PFSK-1 (cell line): ENCODE results near the gene DGCR6. TPM values are rescaled to one million over a fixed set of nuclear protein-coding genes. Genes with fewer than 3 reads are reported as not detected.

Experiments used
- FOXP2 ChIP-seq: optimal IDR thresholded peaks from 2 replicates; pipeline ENCODE3; 2011; ENCODE audit warnings: borderline replicate concordance, control low read depth, inconsistent platforms; ENCODE audit not compliant: insufficient read depth; ENCODE audit errors: extremely low read length, extremely low read depth
- POLR2AphosphoS5 ChIP-seq: IDR thresholded peaks from 2 replicates; pipeline ENCODE4 v1.6.1; 2012; ENCODE audit warnings: low read depth, mild to moderate bottlenecking, control low read depth, low read length, moderate library complexity
- REST ChIP-seq, 2 experiments: IDR thresholded peaks; 2 replicates each; pipeline versions ENCODE4 v1.6.1 to v1.8.0; 2011 to 2012; ENCODE audit warnings: low read depth in 2 of 2, low read length in 2 of 2, control low read depth in 1 of 2, inconsistent platforms in 1 of 2, mild to moderate bottlenecking in 1 of 2, moderate library complexity in 1 of 2; ENCODE audit not compliant: insufficient read depth in 1 of 2
- SIN3A ChIP-seq: IDR thresholded peaks from 2 replicates; pipeline ENCODE4 v1.6.1; 2012; ENCODE audit warnings: mild to moderate bottlenecking, low read length, moderate library complexity, borderline replicate concordance; ENCODE audit not compliant: insufficient read depth
- TAF1 ChIP-seq: IDR thresholded peaks from 2 replicates; pipeline ENCODE4 v1.6.1; 2012; ENCODE audit warnings: low read length, control low read depth, borderline replicate concordance; ENCODE audit not compliant: insufficient read depth
- polyA plus RNA-seq: library from polyadenylated mRNA; unstranded; fragments of >200 nt; gene quantifications from one replicate; pipeline ENCODE4 v1.2.1, GENCODE V29; 2012; ENCODE audit warnings: low read depth, missing spikeins; ENCODE audit not compliant: insufficient read length

Gene DGCR6
- polyA plus RNA-seq, result 2.2 TPM

GRCh38 chr22:18905540-18906409, at the start of gene DGCR6:
TSS of gene DGCR6 (plus strand) at chr22:18906320. CDS start at chr22:18906375, 55 bp downstream.
- TF ChIP-seq TAF1 (no peak), SIN3A (no peak), POLR2AphosphoS5 (no peak), REST (IDR thresholded peaks at IDR 0.05; ENCODE audit: insufficient read depth in 1 of 2, low read depth in 2 of 2, low read length in 2 of 2) (no peak), FOXP2 (no peak)

GRCh38 chr22:18888115-18888514, 18.0 kb upstream of the DGCR6 start:
- TF ChIP-seq POLR2AphosphoS5, result no peak
- TF ChIP-seq FOXP2, result no peak
- TF ChIP-seq TAF1, result no peak
- no peak for TF ChIP-seq SIN3A
- TF ChIP-seq REST (IDR thresholded peaks at IDR 0.05; ENCODE audit: insufficient read depth in 1 of 2, low read depth in 2 of 2, low read length in 2 of 2), result no peak

GRCh38 chr22:18906896-18907295, 776 bp downstream of the DGCR6 start:
- TF ChIP-seq POLR2AphosphoS5 (no peak), SIN3A (no peak), TAF1 (no peak), REST (IDR thresholded peaks at IDR 0.05; ENCODE audit: insufficient read depth in 1 of 2, low read depth in 2 of 2, low read length in 2 of 2) (no peak), FOXP2 (no peak)

- TF ChIP-seq TAF1 (no peak), SIN3A (no peak), POLR2AphosphoS5 (no peak), FOXP2 (no peak), REST (IDR thresholded peaks at IDR 0.05; ENCODE audit: insufficient read depth in 1 of 2, low read depth in 2 of 2, low read length in 2 of 2) (no peak)
Observed at GRCh38 chr22:18909556-18909955, 3.4 kb downstream of the DGCR6 start.
